Testis (tissue), 5 donors: Measurements from ENCODE around the gene STRAP. TPM values are rescaled to one million over a fixed set of nuclear protein-coding genes. Genes with fewer than 3 reads are reported as not detected.
A peak's percentile ranks its signal among the peaks of the same experiment; 100 is the strongest.

Experiments
- DNase-seq: peaks from one replicate; pipeline ENCODE4 v3.0.0-alpha.2; 2019
- H3K27ac ChIP-seq, 2 donors: fragments of 200-600 bp; sonication (generic); one replicate each; pipeline ENCODE4 v1.5.1; 2019
- H3K27me3 ChIP-seq: fragments of 200-600 bp; sonication (generic); one replicate; pipeline ENCODE4 v1.5.1; 2019
- H3K36me3 ChIP-seq: fragments of 200-600 bp; sonication (generic); one replicate; pipeline ENCODE4 v1.5.1; 2017; ENCODE audit warnings: low read depth; ENCODE audit errors: missing control alignments
- H3K4me1 ChIP-seq: fragments of 200-600 bp; sonication (generic); one replicate; pipeline ENCODE4 v1.5.1; 2019
- H3K4me3 ChIP-seq, 2 donors: fragments of 200-600 bp; sonication (generic); one replicate each; pipeline ENCODE4 v1.5.1; 2017 to 2019
- H3K9me3 ChIP-seq: fragments of 200-600 bp; sonication (generic); one replicate; pipeline ENCODE4 v1.5.1; 2017
- POLR2A ChIP-seq: fragments of 450-650 bp; IDR thresholded peaks from one replicate; pipeline ENCODE4 v1.6.1; 2017; ENCODE audit warnings: antibody characterized with exemption, mild to moderate bottlenecking, moderate library complexity
- WGBS, 2 donors: methylation state at CpG; one replicate each; pipeline ENCODE4 v1.1.5; 2018; 5-methylcytosine and 5-hydroxymethylcytosine counted together
- intact Hi-C: fragments of 100-400 bp; cut with DNase I; formaldehyde crosslinking; loops from one replicate; pipeline ENCODE4 v1.15.1; 2023; ENCODE audit warnings: low total_unique reads
- long read RNA-seq, 2 donors: transcript quantifications; one replicate each; lab custom pipeline, GENCODE V29; 2026
- polyA plus RNA-seq: library from polyadenylated mRNA; stranded (reverse); fragments of 350-450 nt; fragmentation: Illumina TruSeq; extraction: RNeasy Lipid Tissue Mini Kit (QIAGEN cat#74804); gene quantifications from one replicate; pipeline ENCODE4 v1.2.3, GENCODE V29; 2014; ENCODE audit warnings: low read depth, low replicate concordance; ENCODE audit not compliant: insufficient read depth
- total RNA-seq, 2 donors: library from RNA; depleted of rRNA; stranded (reverse); fragments of >200 nt; gene quantifications; one replicate each; pipeline ENCODE4 v1.2.3, GENCODE V29; 2016
- TF ChIP-seq, protein P1 (sequence below), 3 experiments: fragments of 450-650 bp in 2 of 3; fragments of 200-600 bp in 1 of 3; sonication (generic) in 1 of 3; IDR thresholded peaks; one replicate each; pipeline ENCODE4 v1.5.1; 2016 to 2019; ENCODE audit warnings: antibody characterized with exemption in 3 of 3, mild to moderate bottlenecking in 2 of 3, moderate library complexity in 1 of 3

STRAP gene, protein sequence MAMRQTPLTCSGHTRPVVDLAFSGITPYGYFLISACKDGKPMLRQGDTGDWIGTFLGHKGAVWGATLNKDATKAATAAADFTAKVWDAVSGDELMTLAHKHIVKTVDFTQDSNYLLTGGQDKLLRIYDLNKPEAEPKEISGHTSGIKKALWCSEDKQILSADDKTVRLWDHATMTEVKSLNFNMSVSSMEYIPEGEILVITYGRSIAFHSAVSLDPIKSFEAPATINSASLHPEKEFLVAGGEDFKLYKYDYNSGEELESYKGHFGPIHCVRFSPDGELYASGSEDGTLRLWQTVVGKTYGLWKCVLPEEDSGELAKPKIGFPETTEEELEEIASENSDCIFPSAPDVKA
- total RNA-seq: 10 to 100 TPM; 57.0 to 76.6 TPM
- polyA plus RNA-seq: 123 TPM
- long read RNA-seq, donor 1, transcript STRAP-202 (10 exons, 1,866 nt): major isoform, 56 of 103 reads
- long read RNA-seq, donor 1, transcript STRAP-206 (9 exons, 1,698 nt): minor isoform, 7 of 103 reads
- long read RNA-seq, donor 1, partial matches to known transcripts: 39 of 103 reads
- long read RNA-seq, donor 1, other reads (novel, unspliced or antisense): 0 of 103 reads
- long read RNA-seq, donor 2, transcript STRAP-202 (10 exons, 1,866 nt): major isoform, 39 of 50 reads
- long read RNA-seq, donor 2, transcript STRAP-206 (9 exons, 1,698 nt): minor isoform, 6 of 50 reads
- long read RNA-seq, donor 2, partial matches to known transcripts: 5 of 50 reads
- long read RNA-seq, donor 2, other reads (novel, unspliced or antisense): 0 of 50 reads

DNA sequence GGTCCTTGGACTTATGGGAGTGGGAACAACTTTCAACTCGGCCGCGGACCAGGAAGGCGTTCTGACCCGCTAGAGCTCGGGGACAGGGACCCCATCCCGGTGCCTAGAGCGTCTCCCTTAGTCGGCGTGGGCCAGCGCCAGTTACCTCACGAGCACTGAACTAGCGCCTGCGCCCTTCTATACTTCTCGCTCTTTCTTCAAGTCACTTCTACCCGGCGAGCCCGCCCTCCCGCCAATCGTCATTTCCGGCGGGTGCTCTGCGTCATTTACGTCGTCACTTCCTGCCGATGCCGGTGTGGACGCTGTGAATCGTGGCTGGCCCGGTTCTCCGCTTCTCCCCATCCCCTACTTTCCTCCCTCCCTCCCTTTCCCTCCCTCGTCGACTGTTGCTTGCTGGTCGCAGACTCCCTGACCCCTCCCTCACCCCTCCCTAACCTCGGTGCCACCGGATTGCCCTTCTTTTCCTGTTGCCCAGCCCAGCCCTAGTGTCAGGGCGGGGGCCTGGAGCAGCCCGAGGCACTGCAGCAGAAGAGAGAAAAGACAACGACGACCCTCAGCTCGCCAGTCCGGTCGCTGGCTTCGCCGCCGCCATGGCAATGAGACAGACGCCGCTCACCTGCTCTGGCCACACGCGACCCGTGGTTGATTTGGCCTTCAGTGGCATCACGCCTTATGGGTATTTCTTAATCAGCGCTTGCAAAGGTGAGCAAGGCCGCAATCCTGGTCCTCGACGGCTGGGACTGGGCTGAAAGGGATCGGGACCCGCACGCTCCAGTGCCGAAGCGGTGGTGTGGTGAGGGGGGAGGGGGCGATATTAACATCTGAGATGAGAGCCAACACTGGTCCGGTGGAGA, at the start of gene STRAP:
STRAP (plus strand) TSS at position 270 of the 854 bp plus-strand sequence; CDS start at position 591, 321 bp downstream.
- Histone ChIP-seq H3K36me3 (no peaks in the 10 kb centered on the region), H3K27ac (peak within 1 kb of the TSS; percentile 93 to 96), H3K9me3 (no peaks in the 10 kb centered on the region), H3K27me3 (no peaks in the 10 kb centered on the region), H3K4me3 (peak within 1 kb of the TSS; percentile 87 to 95), H3K4me1 (peaks cover 10% of the 10 kb centered on the region)
- DNase-seq: peak; percentile 99
- WGBS, 2 donors: 1% methylated on average over 56 to 63 of the region's 63 CpGs
- TF ChIP-seq, protein P1, sequence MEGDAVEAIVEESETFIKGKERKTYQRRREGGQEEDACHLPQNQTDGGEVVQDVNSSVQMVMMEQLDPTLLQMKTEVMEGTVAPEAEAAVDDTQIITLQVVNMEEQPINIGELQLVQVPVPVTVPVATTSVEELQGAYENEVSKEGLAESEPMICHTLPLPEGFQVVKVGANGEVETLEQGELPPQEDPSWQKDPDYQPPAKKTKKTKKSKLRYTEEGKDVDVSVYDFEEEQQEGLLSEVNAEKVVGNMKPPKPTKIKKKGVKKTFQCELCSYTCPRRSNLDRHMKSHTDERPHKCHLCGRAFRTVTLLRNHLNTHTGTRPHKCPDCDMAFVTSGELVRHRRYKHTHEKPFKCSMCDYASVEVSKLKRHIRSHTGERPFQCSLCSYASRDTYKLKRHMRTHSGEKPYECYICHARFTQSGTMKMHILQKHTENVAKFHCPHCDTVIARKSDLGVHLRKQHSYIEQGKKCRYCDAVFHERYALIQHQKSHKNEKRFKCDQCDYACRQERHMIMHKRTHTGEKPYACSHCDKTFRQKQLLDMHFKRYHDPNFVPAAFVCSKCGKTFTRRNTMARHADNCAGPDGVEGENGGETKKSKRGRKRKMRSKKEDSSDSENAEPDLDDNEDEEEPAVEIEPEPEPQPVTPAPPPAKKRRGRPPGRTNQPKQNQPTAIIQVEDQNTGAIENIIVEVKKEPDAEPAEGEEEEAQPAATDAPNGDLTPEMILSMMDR (IDR thresholded peaks at IDR 0.05): no peak
- TF ChIP-seq POLR2A: peak; percentile 98
- intact Hi-C loops: no loop called here

DNA sequence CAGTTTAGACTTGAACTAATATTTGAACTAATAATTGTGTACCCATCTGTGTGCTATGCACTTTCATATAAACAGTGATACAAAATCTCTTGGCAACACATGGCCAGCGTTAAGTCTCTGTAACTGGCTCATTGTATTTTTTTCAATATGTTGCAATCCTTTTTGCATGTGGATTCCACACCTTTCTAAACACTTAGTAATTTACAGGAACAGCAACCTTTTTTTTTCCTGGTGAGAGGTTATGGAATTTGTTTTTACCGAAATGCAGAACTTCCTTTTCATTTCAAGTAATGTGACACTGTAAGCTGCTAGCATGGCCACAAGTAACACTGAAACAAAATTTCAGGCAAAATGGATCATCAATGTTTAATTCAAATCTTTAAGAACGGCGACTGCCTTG, 47.6 kb upstream of the STRAP start:
- Histone ChIP-seq H3K9me3 (no peaks in the 10 kb centered on the region), H3K27me3 (no peaks in the 10 kb centered on the region), H3K4me1 (no peaks in the 10 kb centered on the region), H3K36me3 (no peaks in the 10 kb centered on the region), H3K27ac (no peak overlapping the region), H3K4me3 (no peak overlapping the region)
- DNase-seq: no peak
- intact Hi-C loops: no loop called here
- no peak for TF ChIP-seq POLR2A
- TF ChIP-seq, protein P1 (IDR thresholded peaks at IDR 0.05): no peak
- 84 to 90% methylated on average over 4 of the region's 4 CpGs for WGBS, 2 donors

DNA sequence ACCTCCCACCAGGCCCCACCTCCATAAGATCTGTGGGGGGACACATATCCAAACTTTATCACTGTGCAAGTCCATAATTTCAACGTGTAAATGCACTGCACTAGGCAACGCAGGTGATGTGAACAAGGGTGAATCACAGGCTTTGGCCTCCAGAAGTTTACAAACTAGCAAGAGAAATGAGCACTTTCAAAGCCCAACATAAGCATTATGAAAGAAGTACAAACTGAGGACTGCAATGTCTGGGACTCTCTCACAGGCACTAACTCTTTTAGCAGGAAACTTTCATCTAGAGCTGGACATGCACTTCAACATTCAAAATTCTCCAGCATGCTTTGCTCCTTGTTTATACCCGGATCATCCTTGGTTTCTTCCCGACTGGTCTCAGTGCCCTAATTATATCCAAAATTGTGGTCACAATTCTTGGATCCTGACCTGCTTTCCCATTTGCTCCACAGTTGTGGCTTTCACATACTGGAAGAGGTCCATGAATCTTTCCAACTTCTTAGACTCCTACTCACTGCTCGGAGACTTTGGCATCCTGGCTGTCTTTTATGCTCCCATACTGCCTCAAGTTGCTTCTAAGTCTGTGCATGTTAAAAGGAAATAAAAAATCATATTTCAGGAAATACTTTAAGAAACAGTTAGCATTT, 44.9 kb upstream of the STRAP start:
- intact Hi-C loops: no loop called here
- H3K4me3 ChIP-seq: no peak overlapping the region
- TF ChIP-seq POLR2A: no peak
- TF ChIP-seq, protein P1 (IDR thresholded peaks at IDR 0.05): no peak
- no peak for DNase-seq
- H3K36me3 ChIP-seq: no peaks in the 10 kb centered on the region
- H3K9me3 ChIP-seq: no peaks in the 10 kb centered on the region
- WGBS, 2 donors: 61 to 67% methylated on average over 5 of the region's 5 CpGs
- no peak overlapping the region for H3K27ac ChIP-seq
- H3K4me1 ChIP-seq: no peaks in the 10 kb centered on the region
- H3K27me3 ChIP-seq: no peaks in the 10 kb centered on the region

DNA sequence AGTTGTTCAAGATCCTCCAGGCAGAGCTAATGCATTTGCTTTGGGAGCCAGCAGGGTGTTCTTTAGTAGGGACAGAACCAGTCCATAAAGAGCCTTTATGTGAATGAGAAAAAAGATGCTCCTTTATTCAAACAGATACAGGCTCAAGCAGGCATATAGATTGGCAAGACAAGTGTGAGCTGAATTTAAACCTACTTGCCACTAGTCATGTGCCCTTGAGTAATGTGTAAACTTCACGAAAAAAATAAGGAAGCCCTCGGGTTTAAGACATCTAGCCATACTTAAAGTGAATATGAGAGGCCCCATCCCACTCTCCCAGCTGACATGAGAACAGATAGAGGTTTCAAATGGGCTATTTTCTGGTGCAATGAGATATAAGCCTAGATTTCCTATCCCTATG, 43.1 kb upstream of the STRAP start:
- no peaks in the 10 kb centered on the region for H3K9me3 ChIP-seq
- H3K4me3 ChIP-seq: no peak overlapping the region
- WGBS, 2 donors: 73 to 82% methylated on average over 2 of the region's 2 CpGs
- DNase-seq: no peak
- H3K27ac ChIP-seq: no peak overlapping the region
- no peak for TF ChIP-seq POLR2A
- TF ChIP-seq, protein P1 (IDR thresholded peaks at IDR 0.05): no peak
- no peaks in the 10 kb centered on the region for H3K36me3 ChIP-seq
- H3K27me3 ChIP-seq: no peaks in the 10 kb centered on the region
- intact Hi-C loops: no loop called here
- H3K4me1 ChIP-seq: no peaks in the 10 kb centered on the region
